Measurements from ENCODE around the gene FRS2. TPM values are rescaled to one million over a fixed set of nuclear protein-coding genes. Genes with fewer than 3 reads are reported as not detected.

FRS2 gene
- total RNA-seq, 4 donors from 2014 or later: 52.0 to 79.0 (median 61.0) TPM

DNA sequence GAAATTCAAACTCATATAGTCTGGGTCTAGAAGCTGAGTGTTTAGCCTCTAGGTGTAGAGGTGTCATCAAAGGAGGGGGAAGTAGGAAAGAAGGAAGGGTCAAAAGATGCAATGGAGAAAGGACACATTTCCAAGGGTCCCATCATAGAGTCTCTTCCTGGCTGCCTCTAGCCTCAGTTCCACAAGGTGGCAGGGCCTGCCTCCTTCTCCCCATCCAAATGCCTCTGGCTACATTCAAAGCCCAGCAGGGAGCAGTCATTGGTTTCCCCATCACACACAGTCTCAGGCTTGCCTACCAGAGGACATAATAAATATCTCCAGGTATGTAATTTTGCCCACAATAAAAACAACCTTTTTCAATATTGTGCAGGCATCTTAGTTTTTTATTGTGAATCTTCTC is 113.0 kb downstream of the FRS2 start:
- intact Hi-C loops (cut with DNase I): loop anchor here (10.0 kb wide), 2 partner anchors 152 to 228 kb away; partner anchors contain the start of genes RAB3IP and YEATS4

DNA sequence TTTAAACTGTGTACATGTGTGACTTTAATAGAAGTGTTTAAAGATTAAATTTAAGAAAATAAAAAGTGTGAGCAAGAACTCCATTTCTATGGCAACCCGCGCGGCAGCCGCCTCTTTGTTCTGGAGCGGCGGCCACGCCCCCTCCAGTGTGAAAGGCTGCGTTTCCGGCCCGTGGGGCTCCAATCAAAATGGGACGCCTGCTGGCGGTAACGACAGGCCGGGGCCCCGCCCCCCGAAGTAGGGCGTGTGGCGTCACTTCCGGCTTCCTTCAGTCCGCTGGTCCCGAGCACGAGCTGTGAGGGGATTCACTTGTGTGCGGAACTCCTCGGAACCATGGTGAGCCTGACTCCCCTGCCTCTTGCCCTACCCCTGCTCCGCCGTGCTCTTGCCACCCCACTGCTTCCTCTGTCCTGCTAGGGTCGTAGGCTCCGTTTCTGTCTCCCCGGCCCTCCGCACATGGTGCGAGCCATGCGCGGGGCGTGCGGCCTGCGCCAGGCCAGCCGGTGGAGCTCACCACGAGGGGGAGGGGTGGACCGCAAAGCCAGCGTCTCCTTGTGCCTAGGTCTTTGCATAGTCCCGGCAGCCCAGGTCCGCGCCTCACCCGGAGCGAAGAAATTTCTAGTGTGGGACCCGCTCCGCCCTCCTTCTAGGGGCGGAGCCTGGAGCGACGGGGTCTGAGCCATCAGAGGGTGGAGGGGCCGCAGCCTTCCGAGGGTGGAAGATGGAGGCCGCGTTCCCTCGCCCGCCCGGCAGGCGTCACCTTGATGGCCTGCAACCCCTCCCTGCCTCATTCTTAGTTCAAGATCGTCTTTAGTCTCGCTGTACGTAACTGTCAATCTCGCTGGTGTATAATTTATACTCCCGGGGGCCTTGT is 115.2 kb downstream of the FRS2 start, which contains the start of gene CCT2:
CCT2 (plus strand) TSS at position 271 of the 874 bp plus-strand sequence; CDS start at position 334, 63 bp downstream.
- H3K9me3 ChIP-seq: no peaks in the 10 kb centered on the region
- no peaks in the 10 kb centered on the region for H3K27me3 ChIP-seq
- H3K27ac ChIP-seq: peak within 1 kb of the TSS; percentile 23 to 85 (median 70)
- peak; percentile 98 for DNase-seq
- WGBS, 2 donors: 0 to 1% methylated on average over 59 to 61 of the region's 63 CpGs
- intact Hi-C loops (cut with DNase I): loop anchor here (10.0 kb wide), 2 partner anchors 149 to 231 kb away; partner anchors contain the start of genes RAB3IP and YEATS4
- peak in 1 of 2 donors; percentile 84 for TF ChIP-seq POLR2A (IDR thresholded peaks at IDR 0.05)
- TF ChIP-seq, protein P1, sequence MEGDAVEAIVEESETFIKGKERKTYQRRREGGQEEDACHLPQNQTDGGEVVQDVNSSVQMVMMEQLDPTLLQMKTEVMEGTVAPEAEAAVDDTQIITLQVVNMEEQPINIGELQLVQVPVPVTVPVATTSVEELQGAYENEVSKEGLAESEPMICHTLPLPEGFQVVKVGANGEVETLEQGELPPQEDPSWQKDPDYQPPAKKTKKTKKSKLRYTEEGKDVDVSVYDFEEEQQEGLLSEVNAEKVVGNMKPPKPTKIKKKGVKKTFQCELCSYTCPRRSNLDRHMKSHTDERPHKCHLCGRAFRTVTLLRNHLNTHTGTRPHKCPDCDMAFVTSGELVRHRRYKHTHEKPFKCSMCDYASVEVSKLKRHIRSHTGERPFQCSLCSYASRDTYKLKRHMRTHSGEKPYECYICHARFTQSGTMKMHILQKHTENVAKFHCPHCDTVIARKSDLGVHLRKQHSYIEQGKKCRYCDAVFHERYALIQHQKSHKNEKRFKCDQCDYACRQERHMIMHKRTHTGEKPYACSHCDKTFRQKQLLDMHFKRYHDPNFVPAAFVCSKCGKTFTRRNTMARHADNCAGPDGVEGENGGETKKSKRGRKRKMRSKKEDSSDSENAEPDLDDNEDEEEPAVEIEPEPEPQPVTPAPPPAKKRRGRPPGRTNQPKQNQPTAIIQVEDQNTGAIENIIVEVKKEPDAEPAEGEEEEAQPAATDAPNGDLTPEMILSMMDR (IDR thresholded peaks at IDR 0.05): peak in 3 of 6 experiments; percentile 17 to 28 (median 19)
- H3K4me3 ChIP-seq (replicated peaks in 1 of 3): peak within 1 kb of the TSS; percentile 86 to 94 (median 92)
- H3K4me1 ChIP-seq: peaks cover 6 to 7% of the 10 kb centered on the region in 2 donors
- peaks cover 32 to 34% of the 10 kb centered on the region in 2 donors for H3K36me3 ChIP-seq

More for the DNA sequence above, 113.0 kb downstream of the FRS2 start:
- Histone ChIP-seq H3K9me3 (no peaks in the 10 kb centered on the region), H3K27me3 (no peaks in the 10 kb centered on the region), H3K4me3 (replicated peaks in 1 of 3) (no peak overlapping the region), H3K36me3 (peaks cover 12 to 15% of the 10 kb centered on the region in 2 donors), H3K4me1 (peaks cover 6 to 7% of the 10 kb centered on the region in 2 donors), H3K27ac (no peak overlapping the region)
- DNase-seq: no peak
- TF ChIP-seq, protein P1 (IDR thresholded peaks at IDR 0.05): no peak
- TF ChIP-seq POLR2A (IDR thresholded peaks at IDR 0.05): no peak

DNA sequence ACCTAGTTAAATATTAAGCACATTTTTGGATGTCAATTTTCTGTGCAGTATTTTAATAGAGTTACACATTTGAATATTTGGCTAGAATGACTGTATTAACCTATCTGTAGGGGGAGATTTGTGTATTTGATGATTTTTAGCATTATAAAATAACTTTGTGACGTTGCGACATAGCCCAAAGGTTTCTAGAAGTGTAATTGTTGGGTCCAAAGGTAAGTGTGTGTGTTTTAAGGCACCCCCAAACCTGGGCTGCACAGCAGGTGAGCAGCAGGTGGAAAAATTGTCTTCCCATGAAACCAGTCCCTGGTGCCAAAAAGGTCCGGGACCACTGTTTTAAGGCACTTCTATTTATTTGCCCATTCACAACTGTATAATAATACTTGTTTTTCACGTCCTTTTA is 118.3 kb downstream of the FRS2 start:
- intact Hi-C loops (cut with DNase I): loop anchor here (10.0 kb wide), 2 partner anchors 146 to 234 kb away; partner anchors contain the start of genes RAB3IP and YEATS4
- no peak for DNase-seq
- peaks cover 60 to 64% of the 10 kb centered on the region in 2 donors for H3K36me3 ChIP-seq
- TF ChIP-seq, protein P1 (IDR thresholded peaks at IDR 0.05): no peak
- TF ChIP-seq POLR2A (IDR thresholded peaks at IDR 0.05): no peak
- no peaks in the 10 kb centered on the region for H3K9me3 ChIP-seq
- H3K4me1 ChIP-seq: peaks cover 6 to 7% of the 10 kb centered on the region in 2 donors
- 94 to 97% methylated on average over 4 of the region's 4 CpGs for WGBS, 2 donors
- H3K4me3 ChIP-seq (replicated peaks in 1 of 3): no peak overlapping the region
- H3K27me3 ChIP-seq: no peaks in the 10 kb centered on the region
- no peak overlapping the region for H3K27ac ChIP-seq

DNA sequence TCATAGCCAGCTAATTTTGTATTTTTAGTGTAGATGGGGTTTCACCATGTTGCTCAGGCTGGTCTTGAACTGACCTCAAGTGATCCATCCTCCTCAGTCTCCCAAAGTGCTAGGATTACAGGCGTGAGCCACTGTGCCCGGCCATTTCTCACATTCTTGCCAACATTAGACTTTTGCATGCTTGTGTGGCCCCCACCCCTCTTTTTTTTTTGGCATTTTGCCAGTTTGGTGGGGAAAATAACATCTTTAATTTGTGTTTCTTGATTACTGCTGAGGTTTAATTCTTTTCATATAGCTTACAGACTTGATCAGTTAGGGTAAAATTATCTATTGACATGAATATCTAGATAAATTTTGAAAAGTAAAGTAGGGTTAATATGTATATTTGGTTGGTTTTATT is 118.9 kb downstream of the FRS2 start:
- TF ChIP-seq POLR2A (IDR thresholded peaks at IDR 0.05): no peak
- TF ChIP-seq, protein P1 (IDR thresholded peaks at IDR 0.05): no peak
- Histone ChIP-seq H3K9me3 (no peaks in the 10 kb centered on the region), H3K36me3 (peaks cover 65 to 69% of the 10 kb centered on the region in 2 donors), H3K4me1 (peaks cover 6 to 7% of the 10 kb centered on the region in 2 donors), H3K27ac (no peak overlapping the region), H3K4me3 (replicated peaks in 1 of 3) (no peak overlapping the region), H3K27me3 (no peaks in the 10 kb centered on the region)
- intact Hi-C loops (cut with DNase I): loop anchor here (10.0 kb wide), 2 partner anchors 146 to 234 kb away; partner anchors contain the start of genes RAB3IP and YEATS4
- no peak for DNase-seq
- WGBS, 2 donors: 92 to 97% methylated on average over 2 of the region's 2 CpGs
